NCI-H345 treated with DMSO at 0.1 percent for 48 hours (cell line): ENCODE results near the gene DNAL4.
A peak's percentile ranks its signal among the peaks of the same experiment; 100 is the strongest.
"Not testable (repeated sequence)": the region's sequence is repeated elsewhere in the genome, so short reads cannot be mapped to it uniquely, and the experiment has no call there.

ENCODE experiments used
- DNase-seq: peaks from one replicate; lab custom pipeline; 2025; ENCODE audit not compliant: unreplicated experiment; lab: John Stamatoyannopoulos, UW

The DNAL4 gene

GRCh38 chr22:38828191-38828590 is 34.2 kb upstream of the DNAL4 start:
- no peak for DNase-seq

GRCh38 chr22:38827510-38827909 is 33.6 kb upstream of the DNAL4 start:
- DNase-seq, result no peak

- DNase-seq, result no peak
Measured at GRCh38 chr22:38826801-38827200, 32.9 kb upstream of the DNAL4 start.

- DNase-seq, result no peak
Measured at GRCh38 chr22:38826386-38826785, 32.4 kb upstream of the DNAL4 start.

GRCh38 chr22:38824585-38824984 is 30.6 kb upstream of the DNAL4 start:
- no peak for DNase-seq

GRCh38 chr22:38823637-38824036 is 29.7 kb upstream of the DNAL4 start:
- no peak for DNase-seq

GRCh38 chr22:38823076-38823475 is 29.1 kb upstream of the DNAL4 start:
- DNase-seq, result no peak

- DNase-seq, result no peak
Measured at GRCh38 chr22:38820020-38820419, 26.1 kb upstream of the DNAL4 start.

GRCh38 chr22:38819387-38819940 is 25.5 kb upstream of the DNAL4 start:
- DNase-seq, result no peak

- no peak for DNase-seq
Measured at GRCh38 chr22:38817196-38817595, 23.3 kb upstream of the DNAL4 start.

- no peak for DNase-seq
Measured at GRCh38 chr22:38815842-38816241, 21.9 kb upstream of the DNAL4 start.

- no peak for DNase-seq
Measured at GRCh38 chr22:38811241-38811640, 17.3 kb upstream of the DNAL4 start.

- not testable (repeated sequence) for DNase-seq
Measured at GRCh38 chr22:38805041-38805593, 11.2 kb upstream of the DNAL4 start.

- DNase-seq, result peak; percentile 17
Measured at GRCh38 chr22:38802671-38803121, 8.8 kb upstream of the DNAL4 start.

- DNase-seq, result no peak
Measured at GRCh38 chr22:38799265-38800002, 5.5 kb upstream of the DNAL4 start.

- no peak for DNase-seq
Measured at GRCh38 chr22:38798496-38798895, 4.6 kb upstream of the DNAL4 start.

GRCh38 chr22:38796262-38796957 is 2.5 kb upstream of the DNAL4 start:
- no peak for DNase-seq

GRCh38 chr22:38795569-38795968 is 1.6 kb upstream of the DNAL4 start:
- no peak for DNase-seq

- DNase-seq, result no peak
Measured at GRCh38 chr22:38793317-38793716, 626 bp downstream of the DNAL4 start.

- DNase-seq, result no peak
Measured at GRCh38 chr22:38792833-38793232, 1.1 kb downstream of the DNAL4 start.

GRCh38 chr22:38789606-38790005 is 4.3 kb downstream of the DNAL4 start:
- DNase-seq, result no peak

- DNase-seq, result no peak
Measured at GRCh38 chr22:38788846-38789245, 5.1 kb downstream of the DNAL4 start.
